ENCODE measurements around the gene COQ10A. TPM values are rescaled to one million over a fixed set of nuclear protein-coding genes. Genes with fewer than 3 reads are reported as not detected.

The COQ10A gene
- total and polyA plus RNA-seq, 9 of the 15 experiments (the other 6 are each of a cell fraction or from before 2014, with no cell fraction given): 3.1 to 26.4 (median 12.7) TPM

DNA sequence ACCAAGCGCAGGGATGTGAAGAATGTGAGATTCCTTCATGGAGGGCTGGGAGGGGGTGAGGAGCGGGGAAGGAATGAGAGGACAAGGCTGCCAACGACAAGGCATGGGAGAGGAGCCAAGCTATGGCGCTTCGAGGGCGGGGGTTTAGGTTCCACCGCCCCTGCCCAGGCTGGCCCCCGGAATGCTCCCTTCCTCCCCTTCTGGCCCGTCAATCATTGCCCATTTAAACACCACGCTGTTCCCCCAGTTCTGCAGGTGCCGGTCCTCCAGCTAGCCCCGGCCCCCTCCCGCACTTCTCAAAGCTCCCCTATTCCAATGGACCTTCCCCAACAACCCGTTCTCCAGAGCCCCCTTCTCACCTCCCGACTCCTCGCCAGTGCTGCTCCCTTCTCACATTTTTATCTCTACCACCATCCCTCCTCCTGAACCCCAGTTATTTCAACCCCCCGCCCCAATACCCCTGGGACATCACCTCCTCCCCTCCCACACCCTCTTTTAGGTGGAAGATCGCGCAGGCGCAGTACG is 45.4 kb upstream of the COQ10A start (continued):
- no peak for TF ChIP-seq TAF15 (IDR thresholded peaks at IDR 0.05; ENCODE audit: low read depth, low read length)
- no peak for TF ChIP-seq ELK3 (CRISPR knock-in tag; IDR thresholded peaks at IDR 0.05)
- TF ChIP-seq MEIS2 (IDR thresholded peaks at IDR 0.05; ENCODE audit: partially characterized antibody): no peak
- TF ChIP-seq HCFC1 (IDR thresholded peaks at IDR 0.05; ENCODE audit: low read depth, low read length): no peak
- no peak for TF ChIP-seq SMAD4 (CRISPR knock-in tag; conservative IDR thresholded peaks at IDR 0.05)
- no peak for TF ChIP-seq BRCA1 (IDR thresholded peaks at IDR 0.05)
- TF ChIP-seq BRCA1 (CRISPR knock-in tag; IDR thresholded peaks at IDR 0.05): no peak
- 0 out of 2 replicates have a peak, but pooled peaks have one; percentile 12 for TF ChIP-seq ARID4B (CRISPR knock-in tag; IDR thresholded peaks at IDR 0.05)
- no peak for TF ChIP-seq FOXO4 (CRISPR knock-in tag; IDR thresholded peaks at IDR 0.05)
- no peak for TF ChIP-seq TCF7 (IDR thresholded peaks at IDR 0.05; ENCODE audit: borderline replicate concordance)
- no peak for TF ChIP-seq HNRNPK (IDR thresholded peaks at IDR 0.05; ENCODE audit: low read depth, low read length, poor library complexity, severe bottlenecking)
- no peak for TF ChIP-seq XRCC3 (IDR thresholded peaks at IDR 0.05)
- no peak for TF ChIP-seq ZNF561 (CRISPR knock-in tag; conservative IDR thresholded peaks at IDR 0.05)
- no peak for TF ChIP-seq HLTF (IDR thresholded peaks at IDR 0.05)
- TF ChIP-seq, protein P1, sequence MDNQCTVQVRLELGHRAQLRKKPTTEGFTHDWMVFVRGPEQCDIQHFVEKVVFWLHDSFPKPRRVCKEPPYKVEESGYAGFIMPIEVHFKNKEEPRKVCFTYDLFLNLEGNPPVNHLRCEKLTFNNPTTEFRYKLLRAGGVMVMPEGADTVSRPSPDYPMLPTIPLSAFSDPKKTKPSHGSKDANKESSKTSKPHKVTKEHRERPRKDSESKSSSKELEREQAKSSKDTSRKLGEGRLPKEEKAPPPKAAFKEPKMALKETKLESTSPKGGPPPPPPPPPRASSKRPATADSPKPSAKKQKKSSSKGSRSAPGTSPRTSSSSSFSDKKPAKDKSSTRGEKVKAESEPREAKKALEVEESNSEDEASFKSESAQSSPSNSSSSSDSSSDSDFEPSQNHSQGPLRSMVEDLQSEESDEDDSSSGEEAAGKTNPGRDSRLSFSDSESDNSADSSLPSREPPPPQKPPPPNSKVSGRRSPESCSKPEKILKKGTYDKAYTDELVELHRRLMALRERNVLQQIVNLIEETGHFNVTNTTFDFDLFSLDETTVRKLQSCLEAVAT (IDR thresholded peaks at IDR 0.05): peak in 1 of 2 experiments; percentile 15; a peak in 1 of 4 replicates
- no peak for TF ChIP-seq SMAD1 (IDR thresholded peaks at IDR 0.05; ENCODE audit: low read depth, low read length, partially characterized antibody)
- TF ChIP-seq ZNF174 (CRISPR knock-in tag; IDR thresholded peaks at IDR 0.05): no peak
- no peak for TF ChIP-seq DIDO1 (tag; IDR thresholded peaks at IDR 0.05; ENCODE audit: low read depth)
- TF ChIP-seq ZFP36 (IDR thresholded peaks at IDR 0.05; ENCODE audit: low read depth, low read length, partially characterized antibody): no peak

All from K562 (cell line).